Natural killer cell (primary cell): ENCODE data around the gene SSMEM1. TPM values are rescaled to one million over a fixed set of nuclear protein-coding genes. Genes with fewer than 3 reads are reported as not detected.

Source experiments
- ATAC-seq, 3 donors: fragments of 150-1000 bp in 2 of 3; fragments of 200-7000 bp in 1 of 3; cut with Tn5 transposase; 1 replicate in 1 of 3; 2 replicates in 2 of 3; pipeline ENCODE4 v1.10.0; 2021; ENCODE audit warnings: mild to moderate bottlenecking in 2 of 3, moderate library complexity in 2 of 3
- DNase-seq, 2 donors: peaks; one replicate each; pipeline versions ENCODE4 v3.0.0 to v3.0.0-alpha.2; 2013 to 2021; ENCODE audit warnings: mixed read lengths in 1 of 2
- H3K27ac ChIP-seq: one replicate; pipeline ENCODE4 v1.5.1; 2013; ENCODE audit warnings: mild to moderate bottlenecking, low read length
- H3K27me3 ChIP-seq: one replicate; pipeline ENCODE4 v1.6.1; 2013; ENCODE audit warnings: low read length; ENCODE audit not compliant: control insufficient read depth, insufficient read depth
- H3K36me3 ChIP-seq: one replicate; pipeline ENCODE4 v1.6.1; 2013; ENCODE audit warnings: low read length; ENCODE audit not compliant: control insufficient read depth, insufficient read depth
- H3K4me1 ChIP-seq: one replicate; pipeline ENCODE4 v1.6.1; 2013; ENCODE audit warnings: low read length; ENCODE audit not compliant: control insufficient read depth, insufficient read depth
- H3K4me3 ChIP-seq: one replicate; pipeline ENCODE4 v1.5.1; 2013; ENCODE audit warnings: low read length
- H3K9me3 ChIP-seq: one replicate; pipeline ENCODE4 v1.6.1; 2013; ENCODE audit warnings: low read length; ENCODE audit not compliant: control insufficient read depth, insufficient read depth
- H3K27ac Mint-ChIP-seq, 2 donors: one replicate each; pipeline ENCODE4 v1.8.0; 2022; ENCODE audit warnings: mild to moderate bottlenecking in 2 of 2, mixed read lengths in 2 of 2, moderate library complexity in 1 of 2
- H3K27me3 Mint-ChIP-seq, 2 donors: one replicate each; pipeline ENCODE4 v1.8.0; 2022; ENCODE audit warnings: low read depth in 2 of 2, mixed read lengths in 2 of 2
- H3K36me3 Mint-ChIP-seq: one replicate; pipeline ENCODE4 v1.8.0; 2022; ENCODE audit warnings: mixed read lengths
- H3K4me1 Mint-ChIP-seq, 2 donors: one replicate each; pipeline ENCODE4 v1.8.0; 2022; ENCODE audit warnings: mixed read lengths in 2 of 2
- H3K4me3 Mint-ChIP-seq: one replicate; pipeline ENCODE4 v1.8.0; 2022; ENCODE audit warnings: mild to moderate bottlenecking, moderate library complexity, mixed read lengths
- H3K9me3 Mint-ChIP-seq, 2 donors: one replicate each; pipeline ENCODE4 v1.8.0; 2022; ENCODE audit warnings: mixed read lengths in 2 of 2
- CTCF ChIP-seq: fragments of 200-600 bp; IDR thresholded peaks from one replicate; pipeline ENCODE4 v1.8.0; 2022; ENCODE audit warnings: antibody characterized with exemption
- WGBS: methylation state at CpG from one replicate; pipeline ENCODE4 v1.1.7; 2013; ENCODE audit warnings: missing lambda C conversion rate; ENCODE audit not compliant: insufficient coverage; 5-methylcytosine and 5-hydroxymethylcytosine counted together
- intact Hi-C: fragments of 100-400 bp; cut with micrococcal nuclease; formaldehyde crosslinking; loops from one replicate; pipeline ENCODE4 v1.14.2; 2022
- total RNA-seq, 4 donors: library from RNA; stranded (reverse); fragments of 120-200 nt in 1 of 4; gene quantifications; one replicate each; pipeline versions ENCODE4 v1.2.3 to v1.2.4, GENCODE V29; 2013 to 2022

Gene SSMEM1
- total RNA-seq, 3 donors from 2014 or later (not counting 1 experiment from before 2014, with no cell fraction given), result not detected

- Mint-ChIP-seq H3K9me3 (peaks cover 0 to 3% of the 10 kb centered on the region in 2 donors), H3K36me3 (peaks cover 16% of the 10 kb centered on the region), H3K4me1 (no peaks in the 10 kb centered on the region), H3K27me3 (peaks cover 14 to 16% of the 10 kb centered on the region in 2 donors), H3K4me3 (no peak overlapping the region), H3K27ac (no peak overlapping the region)
- H3K4me1 ChIP-seq, result no peaks in the 10 kb centered on the region
- no peak overlapping the region for H3K27ac ChIP-seq
- WGBS, result 88% methylated on average over 6 of the region's 6 CpGs
- no peak for TF ChIP-seq CTCF
- H3K36me3 ChIP-seq, result no peaks in the 10 kb centered on the region
- intact Hi-C loops, result no loop called here
- ATAC-seq (no peak), DNase-seq (no peak)
- no peak overlapping the region for H3K4me3 ChIP-seq
- no peaks in the 10 kb centered on the region for H3K27me3 ChIP-seq
- H3K9me3 ChIP-seq, result peaks cover 9% of the 10 kb centered on the region
Observed at GRCh38 chr7:130254555-130254954, 46.9 kb downstream of the SSMEM1 start.

GRCh38 chr7:130256704-130257103 lies 49.0 kb downstream of the SSMEM1 start:
- Histone ChIP-seq H3K4me3 (no peak overlapping the region), H3K27me3 (no peaks in the 10 kb centered on the region), H3K4me1 (no peaks in the 10 kb centered on the region), H3K27ac (no peak overlapping the region), H3K36me3 (no peaks in the 10 kb centered on the region), H3K9me3 (peaks cover 12% of the 10 kb centered on the region)
- no peak for DNase-seq
- intact Hi-C loops, result no loop called here
- WGBS, result 80% methylated on average over 2 of the region's 2 CpGs
- peaks cover 12 to 15% of the 10 kb centered on the region in 2 donors for H3K27me3 Mint-ChIP-seq
- TF ChIP-seq CTCF, result no peak
- H3K4me3 Mint-ChIP-seq, result no peak overlapping the region
- H3K4me1 Mint-ChIP-seq, result no peaks in the 10 kb centered on the region
- no peak for ATAC-seq
- H3K27ac Mint-ChIP-seq, result no peak overlapping the region
- H3K36me3 Mint-ChIP-seq, result peaks cover 17% of the 10 kb centered on the region
- peaks cover 0 to 3% of the 10 kb centered on the region in 2 donors for H3K9me3 Mint-ChIP-seq

- no peak for TF ChIP-seq CTCF
- Mint-ChIP-seq H3K36me3 (peaks cover 17% of the 10 kb centered on the region), H3K27me3 (peaks cover 2 to 5% of the 10 kb centered on the region in 2 donors), H3K4me3 (no peak overlapping the region), H3K27ac (no peak overlapping the region), H3K4me1 (no peaks in the 10 kb centered on the region), H3K9me3 (peaks cover 0 to 3% of the 10 kb centered on the region in 2 donors)
- Histone ChIP-seq H3K4me1 (no peaks in the 10 kb centered on the region), H3K36me3 (no peaks in the 10 kb centered on the region), H3K9me3 (peaks cover 12% of the 10 kb centered on the region), H3K4me3 (no peak overlapping the region), H3K27me3 (no peaks in the 10 kb centered on the region), H3K27ac (no peak overlapping the region)
- intact Hi-C loops, result no loop called here
- no CpG with 5 or more reads among the region's 1 CpG for whole genome bisulfite sequencing
- ATAC-seq, result no peak
- no peak for DNase-seq
Observed at GRCh38 chr7:130258494-130259078, 50.9 kb downstream of the SSMEM1 start.

- Histone ChIP-seq H3K4me3 (no peak overlapping the region), H3K36me3 (no peaks in the 10 kb centered on the region), H3K4me1 (no peaks in the 10 kb centered on the region), H3K27me3 (no peaks in the 10 kb centered on the region), H3K27ac (no peak overlapping the region), H3K9me3 (peaks cover 8% of the 10 kb centered on the region)
- 72% methylated on average over 2 of the region's 2 CpGs for WGBS
- intact Hi-C loops, result no loop called here
- ATAC-seq, result no peak
- H3K4me1 Mint-ChIP-seq, result no peaks in the 10 kb centered on the region
- peaks cover 0 to 2% of the 10 kb centered on the region in 2 donors for H3K9me3 Mint-ChIP-seq
- H3K4me3 Mint-ChIP-seq, result no peak overlapping the region
- H3K27ac Mint-ChIP-seq, result no peak overlapping the region
- DNase-seq, result no peak
- peaks cover 9% of the 10 kb centered on the region for H3K36me3 Mint-ChIP-seq
- H3K27me3 Mint-ChIP-seq, result peaks cover under 1 to 3% of the 10 kb centered on the region in 2 donors
- TF ChIP-seq CTCF, result no peak
Observed at GRCh38 chr7:130262448-130262847, 54.8 kb downstream of the SSMEM1 start.
